Sigmoid colon (tissue), 7 donors: ENCODE data around the gene NSUN4. TPM values are rescaled to one million over a fixed set of nuclear protein-coding genes. Genes with fewer than 3 reads are reported as not detected.
"Not testable (repeated sequence)": the region's sequence is repeated elsewhere in the genome, so short reads cannot be mapped to it uniquely, and the experiment has no call there.

Experiments used
- DNase-seq: peaks from one replicate; pipeline ENCODE4 v3.0.0-alpha.2; 2019
- H3K27ac ChIP-seq, 4 donors: fragments of 200-600 bp; sonication (generic); one replicate each; pipeline ENCODE4 v1.5.1; 2016 to 2019; ENCODE audit warnings: mild to moderate bottlenecking in 1 of 4
- H3K27me3 ChIP-seq, 3 donors: fragments of 200-600 bp; sonication (generic); one replicate each; pipeline ENCODE4 v1.5.1; 2019; ENCODE audit warnings: mild to moderate bottlenecking in 1 of 3
- H3K36me3 ChIP-seq, 4 donors: fragments of 200-600 bp; sonication (generic); one replicate each; pipeline ENCODE4 v1.5.1; 2016 to 2019
- H3K4me1 ChIP-seq, 4 donors: fragments of 200-600 bp; sonication (generic); one replicate each; pipeline ENCODE4 v1.5.1; 2017 to 2019
- H3K4me3 ChIP-seq, 4 donors: fragments of 200-600 bp; sonication (generic); one replicate each; pipeline ENCODE4 v1.5.1; 2017 to 2019; ENCODE audit warnings: mild to moderate bottlenecking in 2 of 4, moderate library complexity in 1 of 4
- H3K9me3 ChIP-seq, 4 donors: fragments of 200-600 bp in 3 of 4; sonication (generic) in 3 of 4; one replicate each; pipeline versions ENCODE4 v1.5.1 to v1.6.1; 2013 to 2019
- EP300 ChIP-seq, 4 donors: sonication (generic); formaldehyde crosslinking; IDR thresholded peaks; one replicate each; pipeline ENCODE4 v1.6.1; 2017; ENCODE audit warnings: antibody characterized with exemption in 4 of 4
- POLR2A ChIP-seq, 2 donors: fragments of 450-650 bp; IDR thresholded peaks; one replicate each; pipeline ENCODE4 v1.6.1; 2016; ENCODE audit warnings: antibody characterized with exemption in 2 of 2, mild to moderate bottlenecking in 2 of 2, moderate library complexity in 2 of 2
- POLR2AphosphoS5 ChIP-seq, 4 donors: sonication (generic); formaldehyde crosslinking; IDR thresholded peaks; one replicate each; pipeline ENCODE4 v1.6.1; 2017; ENCODE audit warnings: antibody characterized with exemption in 4 of 4
- WGBS, 2 donors: extraction: QIAGEN DNeasy Blood & Tissue Kit; methylation state at CpG; one replicate each; pipeline ENCODE4 v1.1.7; 2013; 5-methylcytosine and 5-hydroxymethylcytosine counted together
- intact Hi-C: fragments of 100-400 bp; cut with DNase I; formaldehyde crosslinking; loops from one replicate; pipeline ENCODE4 v1.15.1; 2023
- polyA plus RNA-seq, 3 donors: library from polyadenylated mRNA; stranded (reverse); fragments of 200-250 nt; gene quantifications; one replicate each; pipeline ENCODE4 v1.2.3, GENCODE V29; 2013
- total RNA-seq, 4 donors: library from RNA; depleted of rRNA; stranded (reverse); fragments of >200 nt; gene quantifications; one replicate each; pipeline ENCODE4 v1.1.0, GENCODE V29; 2016
- TF ChIP-seq, protein P1 (sequence below), 4 experiments: fragments of 450-650 bp in 3 of 4; fragments of 200-600 bp in 1 of 4; IDR thresholded peaks; one replicate each; pipeline ENCODE4 v1.5.1; 2016 to 2019; ENCODE audit warnings: antibody characterized with exemption in 4 of 4, mild to moderate bottlenecking in 3 of 4, moderate library complexity in 2 of 4
- donor health status: healthy with polysubstance abuse.
- donor health status: Bipolar disorder and iron deficiency.
- donor health status: healthy.

Gene NSUN4
- total and polyA plus RNA-seq, 7 donors: 7.2 to 18.6 (median 13.2) TPM

DNA sequence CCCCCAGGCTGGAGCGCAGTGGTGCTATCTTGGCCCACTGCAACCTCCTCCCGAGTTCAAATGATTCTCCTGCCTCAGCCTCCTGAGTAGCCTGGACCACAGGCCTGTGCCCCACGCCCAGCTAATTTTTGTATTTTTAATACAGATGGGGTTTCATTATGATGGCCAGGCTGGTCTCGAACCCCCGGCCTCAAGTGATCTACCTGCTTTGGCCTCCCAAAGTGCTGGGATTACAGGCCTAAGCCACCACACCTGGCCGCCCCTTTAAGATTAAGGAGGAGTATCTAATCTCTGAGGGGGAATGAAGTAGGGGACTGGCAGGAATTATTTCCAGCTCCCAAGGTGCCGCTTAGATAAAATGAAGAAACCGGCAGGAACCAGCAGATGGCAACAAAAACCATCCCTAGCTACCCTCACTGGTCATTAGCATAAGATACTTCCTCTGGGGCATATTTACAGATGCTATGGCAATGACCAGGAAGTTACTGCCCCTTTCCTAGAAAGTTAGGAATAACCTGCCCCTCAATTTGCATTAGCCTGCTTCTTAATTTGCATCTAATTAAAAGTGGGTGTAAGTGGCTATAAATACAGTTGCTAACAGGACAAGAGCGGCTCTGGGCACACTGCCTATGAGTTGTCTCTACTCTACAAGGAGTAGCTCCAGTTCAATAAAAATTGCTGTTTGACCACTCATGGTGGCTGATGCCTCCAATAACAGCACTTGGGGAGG lies 7.1 kb upstream of the NSUN4 start:
- Histone ChIP-seq H3K9me3 (no peaks in the 10 kb centered on the region), H3K4me1 (no peaks in the 10 kb centered on the region), H3K36me3 (no peaks in the 10 kb centered on the region), H3K4me3 (no peak overlapping the region), H3K27ac (no peak overlapping the region), H3K27me3 (no peaks in the 10 kb centered on the region)
- WGBS, 2 donors: 75 to 78% methylated on average over 9 of the region's 9 CpGs
- no peak for DNase-seq
- TF ChIP-seq POLR2A (IDR thresholded peaks at IDR 0.05) (no peak), EP300 (IDR thresholded peaks at IDR 0.05) (no peak), POLR2AphosphoS5 (IDR thresholded peaks at IDR 0.05) (no peak)
- TF ChIP-seq, protein P1, sequence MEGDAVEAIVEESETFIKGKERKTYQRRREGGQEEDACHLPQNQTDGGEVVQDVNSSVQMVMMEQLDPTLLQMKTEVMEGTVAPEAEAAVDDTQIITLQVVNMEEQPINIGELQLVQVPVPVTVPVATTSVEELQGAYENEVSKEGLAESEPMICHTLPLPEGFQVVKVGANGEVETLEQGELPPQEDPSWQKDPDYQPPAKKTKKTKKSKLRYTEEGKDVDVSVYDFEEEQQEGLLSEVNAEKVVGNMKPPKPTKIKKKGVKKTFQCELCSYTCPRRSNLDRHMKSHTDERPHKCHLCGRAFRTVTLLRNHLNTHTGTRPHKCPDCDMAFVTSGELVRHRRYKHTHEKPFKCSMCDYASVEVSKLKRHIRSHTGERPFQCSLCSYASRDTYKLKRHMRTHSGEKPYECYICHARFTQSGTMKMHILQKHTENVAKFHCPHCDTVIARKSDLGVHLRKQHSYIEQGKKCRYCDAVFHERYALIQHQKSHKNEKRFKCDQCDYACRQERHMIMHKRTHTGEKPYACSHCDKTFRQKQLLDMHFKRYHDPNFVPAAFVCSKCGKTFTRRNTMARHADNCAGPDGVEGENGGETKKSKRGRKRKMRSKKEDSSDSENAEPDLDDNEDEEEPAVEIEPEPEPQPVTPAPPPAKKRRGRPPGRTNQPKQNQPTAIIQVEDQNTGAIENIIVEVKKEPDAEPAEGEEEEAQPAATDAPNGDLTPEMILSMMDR (IDR thresholded peaks at IDR 0.05): no peak
- intact Hi-C loops: no loop called here

- H3K27ac ChIP-seq: no peak overlapping the region
- intact Hi-C loops: no loop called here
- no peaks in the 10 kb centered on the region for H3K9me3 ChIP-seq
- H3K27me3 ChIP-seq: no peaks in the 10 kb centered on the region
- 89% methylated on average over 2 of the region's 2 CpGs for WGBS, 2 donors
- TF ChIP-seq EP300 (IDR thresholded peaks at IDR 0.05): no peak
- TF ChIP-seq POLR2AphosphoS5 (IDR thresholded peaks at IDR 0.05): no peak
- TF ChIP-seq POLR2A (IDR thresholded peaks at IDR 0.05): no peak
- TF ChIP-seq, protein P1 (IDR thresholded peaks at IDR 0.05): no peak
- no peak for DNase-seq
- H3K36me3 ChIP-seq: no peaks in the 10 kb centered on the region
- no peak overlapping the region for H3K4me3 ChIP-seq
- no peaks in the 10 kb centered on the region for H3K4me1 ChIP-seq
Observed at GRCh38 chr1:46334030-46334384, 6.6 kb upstream of the NSUN4 start.

GRCh38 chr1:46335081-46335480 lies 5.5 kb upstream of the NSUN4 start:
- no peaks in the 10 kb centered on the region for H3K36me3 ChIP-seq
- no peaks in the 10 kb centered on the region for H3K27me3 ChIP-seq
- no peaks in the 10 kb centered on the region for H3K9me3 ChIP-seq
- 64 to 80% methylated on average over 3 of the region's 3 CpGs for WGBS, 2 donors
- no peak for DNase-seq
- H3K27ac ChIP-seq: no peak overlapping the region
- no peak for TF ChIP-seq POLR2AphosphoS5 (IDR thresholded peaks at IDR 0.05)
- TF ChIP-seq, protein P1 (IDR thresholded peaks at IDR 0.05): no peak
- TF ChIP-seq POLR2A (IDR thresholded peaks at IDR 0.05): no peak
- no peak for TF ChIP-seq EP300 (IDR thresholded peaks at IDR 0.05)
- H3K4me1 ChIP-seq: peaks cover 0 to 7% (median 2%) of the 10 kb centered on the region in 4 donors
- no peak overlapping the region for H3K4me3 ChIP-seq
- intact Hi-C loops: no loop called here

- intact Hi-C loops: not testable (repeated sequence)
- WGBS, 2 donors: 96 to 98% methylated on average over 9 of the region's 14 CpGs
Observed at GRCh38 chr1:46337409-46337808, 3.2 kb upstream of the NSUN4 start.

DNA sequence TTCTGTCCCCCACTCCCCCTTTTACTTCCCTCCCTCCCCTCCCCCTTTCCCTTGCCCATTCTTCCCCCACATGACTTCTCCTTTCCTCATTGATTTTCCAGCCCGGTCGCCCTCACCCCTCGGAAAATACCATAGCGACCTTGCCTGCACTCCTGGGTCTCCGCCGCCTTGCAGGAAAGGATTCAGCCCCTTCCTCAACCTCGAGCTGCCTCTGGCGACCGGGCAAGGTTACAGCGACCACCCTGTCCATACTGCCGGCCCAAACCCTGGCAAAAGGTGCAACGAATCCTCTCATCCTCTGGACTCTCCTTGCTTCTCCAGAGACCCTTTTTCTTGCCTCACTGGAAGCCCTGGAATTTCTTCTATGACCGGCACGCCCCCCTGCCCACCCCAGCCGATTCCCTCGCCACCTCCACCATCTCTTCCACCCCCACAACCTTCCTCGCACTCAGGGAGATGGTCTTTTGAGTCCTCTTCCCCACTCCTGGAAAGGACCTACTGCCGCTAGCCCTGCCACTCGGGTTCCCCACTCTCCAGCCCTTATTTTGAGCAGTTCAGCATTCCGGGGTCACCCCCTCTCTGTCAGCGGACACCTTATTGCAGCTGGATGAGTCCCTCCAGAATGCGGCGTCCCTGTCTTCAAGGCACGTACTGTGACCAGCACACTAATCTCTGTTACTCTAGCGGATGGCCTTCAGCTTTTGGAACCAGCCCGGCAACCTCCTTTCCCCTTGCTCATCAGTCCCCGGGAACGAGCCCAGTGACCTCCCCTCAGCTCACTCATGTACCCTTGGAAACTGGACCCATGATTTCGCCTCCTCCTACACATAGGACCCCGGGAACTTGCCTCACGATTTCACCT lies 846 bp downstream of the NSUN4 start:
- H3K36me3 ChIP-seq: peaks cover 0 to 25% (median 12%) of the 10 kb centered on the region in 4 donors
- H3K27me3 ChIP-seq: no peaks in the 10 kb centered on the region
- DNase-seq: peak; percentile 70
- H3K4me1 ChIP-seq: peaks cover 0 to 19% (median 12%) of the 10 kb centered on the region in 4 donors
- H3K4me3 ChIP-seq: peak overlapping the region; percentile 60 to 80 (median 70)
- 60 to 63% methylated on average over 31 of the region's 31 CpGs for WGBS, 2 donors
- H3K9me3 ChIP-seq: no peaks in the 10 kb centered on the region
- intact Hi-C loops: no loop called here
- TF ChIP-seq POLR2A (IDR thresholded peaks at IDR 0.05) (no peak), POLR2AphosphoS5 (IDR thresholded peaks at IDR 0.05) (no peak), EP300 (IDR thresholded peaks at IDR 0.05) (no peak)
- TF ChIP-seq, protein P1 (IDR thresholded peaks at IDR 0.05): no peak
- peak overlapping the region; percentile 93 to 99 (median 96) for H3K27ac ChIP-seq

More at GRCh38 chr1:46337409-46337808, 3.2 kb upstream of the NSUN4 start:
- not testable (repeated sequence) for H3K9me3 ChIP-seq, H3K4me3 ChIP-seq, H3K27me3 ChIP-seq, H3K36me3 ChIP-seq, H3K27ac ChIP-seq
- DNase-seq: peak; percentile 42
- peaks cover 0 to 19% (median 12%) of the 10 kb centered on the region in 4 donors for H3K4me1 ChIP-seq
